ENCODE data around the gene CDS1. TPM values are rescaled to one million over a fixed set of nuclear protein-coding genes. Genes with fewer than 3 reads are reported as not detected.

The CDS1 gene
- total and polyA plus RNA-seq, 2 of the 8 experiments (the other 6 are each of a cell fraction or from before 2014, with no cell fraction given): 8.7 to 13.9 TPM

DNA sequence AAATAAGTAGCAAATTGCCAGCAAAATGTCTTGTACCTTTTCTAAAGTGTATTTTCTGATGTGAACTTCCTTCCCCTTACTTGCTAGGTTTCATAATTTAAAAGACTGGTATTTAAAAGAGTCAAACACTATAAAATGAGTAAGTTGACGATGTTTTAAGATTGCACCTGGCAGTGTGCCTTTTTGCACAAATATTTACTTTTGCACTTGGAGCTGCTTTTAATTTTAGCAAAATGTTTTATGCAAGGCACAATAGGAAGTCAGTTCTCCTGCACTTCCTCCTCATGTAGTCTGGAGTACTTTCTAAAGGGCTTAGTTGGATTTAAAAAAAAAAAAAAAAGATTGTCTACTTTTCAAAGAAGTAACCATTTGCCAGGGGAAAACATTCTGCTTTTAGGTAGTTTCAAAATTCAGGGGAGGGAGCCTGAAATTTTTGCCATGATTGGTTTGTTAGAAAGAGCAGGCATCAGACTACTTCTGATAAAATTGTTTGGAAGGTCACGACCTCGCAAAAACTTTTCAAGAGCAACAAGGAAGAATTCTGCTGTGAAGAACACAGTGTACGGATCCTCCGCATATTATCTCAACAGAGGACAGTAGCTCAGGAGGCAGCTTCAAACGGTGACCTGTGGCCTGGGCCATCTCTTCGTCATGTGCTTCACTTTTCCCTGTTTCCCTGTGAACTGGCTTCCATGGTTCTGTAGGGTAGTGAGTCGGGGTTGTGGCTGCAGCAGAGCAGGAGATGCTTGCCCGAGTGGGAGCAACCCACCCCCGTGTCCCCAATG, 66.1 kb downstream of the CDS1 start:
- Histone ChIP-seq H3K4me1 (replicated peaks in 1 of 4; ENCODE audit: control insufficient read depth in 3 of 4, insufficient read depth in 4 of 4, low read length in 3 of 4) (peaks cover 5 to 12% (median 6%) of the 10 kb centered on the region in 4 experiments; a peak in 6 of 7 replicates), H3K27ac (ENCODE audit: low read depth, low read length) (no peak overlapping the region), H3K4me3 (ENCODE audit: extremely low read depth in 1 of 4, insufficient read depth in 2 of 4, low read depth in 3 of 4, low read length in 4 of 4) (no peak overlapping the region), H3K27me3 (replicated peaks in 1 of 4; ENCODE audit: control insufficient read depth in 3 of 4, extremely low read depth in 1 of 4, insufficient read depth in 3 of 4, low read length in 3 of 4) (no peaks in the 10 kb centered on the region), H3K79me1 (ENCODE audit: low read depth, low read length) (no peaks in the 10 kb centered on the region; the same call in 1 of the 2 replicates), H2AFZ (ENCODE audit: low read length) (no peak overlapping the region), H3K18ac (ENCODE audit: extremely low read depth, low read length) (no peak overlapping the region), H3K9me3 (ENCODE audit: insufficient read depth in 2 of 2, low read depth in 1 of 2, low read length in 1 of 2) (no peaks in the 10 kb centered on the region), H2BK120ac (replicated peaks; ENCODE audit: low read depth, low read length) (no peak overlapping the region), H2BK5ac (ENCODE audit: low read depth, low read length) (no peak overlapping the region), H4K8ac (ENCODE audit: extremely low read depth, insufficient read depth, low read length) (no peak overlapping the region), H2BK15ac (ENCODE audit: low read length) (no peak overlapping the region), H3K79me2 (ENCODE audit: control insufficient read depth in 1 of 2, insufficient read depth in 2 of 2, low read length in 2 of 2) (no peaks in the 10 kb centered on the region), H3K36me3 (ENCODE audit: control insufficient read depth in 2 of 4, insufficient read depth in 4 of 4, low read length in 3 of 4) (peaks cover 0 to 21% (median 6%) of the 10 kb centered on the region in 4 experiments; a peak in 6 of 8 replicates), H3K4ac (replicated peaks; ENCODE audit: insufficient read length, low read depth, low read length) (no peak overlapping the region), H3K23ac (ENCODE audit: insufficient read length) (no peak overlapping the region), H4K5ac (ENCODE audit: insufficient read length, low read depth, low read length) (no peak overlapping the region), H4K91ac (replicated peaks; ENCODE audit: insufficient read length, low read length) (no peak overlapping the region), H2BK20ac (ENCODE audit: low read length) (no peak overlapping the region; the same call in 1 of the 2 replicates), H2BK12ac (ENCODE audit: low read depth, low read length) (no peak overlapping the region), H2AK5ac (ENCODE audit: low read depth, low read length) (no peak overlapping the region), H3K23me2 (ENCODE audit: low read depth, low read length) (no peaks in the 10 kb centered on the region), H3K4me2 (ENCODE audit: insufficient read depth in 1 of 2, low read depth in 2 of 2, low read length in 2 of 2) (no peak overlapping the region), H4K20me1 (replicated peaks in 1 of 2; ENCODE audit: control insufficient read depth in 1 of 2, insufficient read depth in 2 of 2, low read length in 2 of 2) (no peaks in the 10 kb centered on the region), H3K9ac (replicated peaks in 1 of 4; ENCODE audit: extremely low read depth in 1 of 4, low read depth in 3 of 4, low read length in 3 of 4) (no peak overlapping the region), H3K14ac (ENCODE audit: insufficient read length) (no peak overlapping the region), H3K56ac (replicated peaks; ENCODE audit: insufficient read length, low read depth, low read length) (no peak overlapping the region)
- FAIRE-seq (no peak), DNase-seq (ENCODE audit: low read depth in 1 of 2, low spot score in 2 of 2) (no peak)
- 87% methylated on average over 10 of the region's 10 CpGs; no CpG with 5 or more reads in 1 of the 2 experiments for WGBS, 2 experiments (ENCODE audit: extremely low coverage in 1 of 2, insufficient coverage in 1 of 2, insufficient read length in 1 of 2, insufficient replicate concordance in 2 of 2, low coverage in 1 of 2, low lambda C conversion rate in 2 of 2, missing lambda C conversion rate in 1 of 2)
- ChIA-PET POLR2A (ENCODE audit: partially characterized antibody) (interaction anchor here (1.0 kb wide), 1 partner anchor 11 kb away, joined by 4 read pairs; no protein-coding TSS in a partner anchor), CTCF (ENCODE audit: partially characterized antibody) (interaction anchor here (0.6 to 1.0 kb wide), 3 partner anchors 25 to 70 kb away, joined by 3 to 5 read pairs (median 3); no protein-coding TSS in a partner anchor)
- no peak for TF ChIP-seq EZH2 (IDR thresholded peaks at IDR 0.05; ENCODE audit: low read depth, low read length, severe bottlenecking)
- no peak for TF ChIP-seq YY1 (IDR thresholded peaks at IDR 0.05; ENCODE audit: low read depth, low read length)
- no peak for TF ChIP-seq ASH2L (IDR thresholded peaks at IDR 0.05; ENCODE audit: low read length)
- TF ChIP-seq POLR2AphosphoS5 (IDR thresholded peaks at IDR 0.05; ENCODE audit: low read depth, low read length): no peak
- no peak for TF ChIP-seq MAFK (IDR thresholded peaks at IDR 0.05; ENCODE audit: low read depth, low read length)
- no peak for TF ChIP-seq JUND (IDR thresholded peaks at IDR 0.05; ENCODE audit: low read length)
- TF ChIP-seq SIX5 (IDR thresholded peaks at IDR 0.05; ENCODE audit: low read depth, low read length): no peak
- no peak for TF ChIP-seq EGR1 (IDR thresholded peaks at IDR 0.05; ENCODE audit: borderline replicate concordance, low read depth, low read length)
- no peak for TF ChIP-seq GABPA (IDR thresholded peaks at IDR 0.05; ENCODE audit: borderline replicate concordance, insufficient read depth, low read length)
- TF ChIP-seq RFX5 (IDR thresholded peaks at IDR 0.05; ENCODE audit: borderline replicate concordance, low read depth, low read length): no peak

Measured in H1 (cell line).